Loucy (cell line): ENCODE results near the gene TBC1D22A.

ENCODE experiments used
- H2AFZ ChIP-seq: fragments of 200-600 bp; sonication (generic); 2 replicates; pipeline ENCODE4 v1.6.0; 2016; ENCODE audit warnings: antibody characterized with exemption, mild to moderate bottlenecking, low read length, moderate library complexity
- H3F3A ChIP-seq: fragments of 200-600 bp; 2 replicates; pipeline ENCODE4 v1.6.0; 2016; ENCODE audit warnings: antibody characterized with exemption, low read depth, mild to moderate bottlenecking
- H3K27me3 ChIP-seq: fragments of 200-600 bp; sonication (generic); 2 replicates; pipeline ENCODE4 v1.6.1; 2014; ENCODE audit warnings: low read length, mild to moderate bottlenecking; ENCODE audit not compliant: insufficient read depth, poor library complexity, severe bottlenecking
- H3K36me3 ChIP-seq: fragments of 200-600 bp; sonication (generic); 2 replicates; pipeline ENCODE4 v1.6.1; 2016; ENCODE audit warnings: low read length; ENCODE audit not compliant: insufficient read depth
- H3K4me1 ChIP-seq: fragments of 200-600 bp; sonication (generic); 2 replicates; pipeline ENCODE4 v1.5.1; 2014; ENCODE audit warnings: low read length, mild to moderate bottlenecking; ENCODE audit not compliant: insufficient read depth, poor library complexity, severe bottlenecking
- H3K4me2 ChIP-seq: fragments of 200-600 bp; sonication (generic); 2 replicates; pipeline ENCODE4 v1.6.0; 2014; ENCODE audit warnings: antibody characterized with exemption, low read length, low read depth, mild to moderate bottlenecking; ENCODE audit not compliant: poor library complexity, severe bottlenecking
- H3K4me3 ChIP-seq: fragments of 200-600 bp; sonication (generic); 2 replicates; pipeline ENCODE4 v1.5.1; 2014; ENCODE audit warnings: low read length, mild to moderate bottlenecking, mixed read lengths; ENCODE audit not compliant: poor library complexity, severe bottlenecking
- H3K79me2 ChIP-seq: fragments of 200-600 bp; sonication (generic); 2 replicates; pipeline ENCODE4 v1.6.1; 2014; ENCODE audit warnings: low read length; ENCODE audit not compliant: insufficient read depth
- H3K9ac ChIP-seq: fragments of 200-600 bp; sonication (generic); 2 replicates; pipeline ENCODE4 v1.6.0; 2014; ENCODE audit warnings: mild to moderate bottlenecking, low read depth, low read length, moderate library complexity; ENCODE audit not compliant: poor library complexity, severe bottlenecking
- H3K9me2 ChIP-seq: fragments of 200-600 bp; sonication (generic); replicated peaks from 2 replicates; pipeline ENCODE4 v1.6.1; 2016; ENCODE audit warnings: low read depth, low read length, mixed read lengths
- H3K9me3 ChIP-seq: fragments of 200-600 bp; sonication (generic); 2 replicates; pipeline ENCODE4 v1.6.1; 2014; ENCODE audit warnings: mild to moderate bottlenecking, antibody characterized with exemption, low read length, low read depth; ENCODE audit not compliant: insufficient read depth
- H4K20me1 ChIP-seq: fragments of 200-600 bp; sonication (generic); 2 replicates; pipeline ENCODE4 v1.6.0; 2014; ENCODE audit warnings: antibody characterized with exemption, low read length, mild to moderate bottlenecking; ENCODE audit not compliant: insufficient read depth, poor library complexity, severe bottlenecking
- EZH2phosphoT487 ChIP-seq: fragments of 200-600 bp; IDR thresholded peaks from 2 replicates; pipeline ENCODE4 v1.6.1; 2018; ENCODE audit warnings: antibody characterized with exemption, mild to moderate bottlenecking, moderate library complexity, borderline replicate concordance
- TF ChIP-seq, protein P1 (sequence below): fragments of 200-600 bp; sonication (generic); conservative IDR thresholded peaks from 2 replicates; pipeline ENCODE4 v1.5.1; 2014; ENCODE audit warnings: mild to moderate bottlenecking, antibody characterized with exemption, low read length

TBC1D22A gene

DNA sequence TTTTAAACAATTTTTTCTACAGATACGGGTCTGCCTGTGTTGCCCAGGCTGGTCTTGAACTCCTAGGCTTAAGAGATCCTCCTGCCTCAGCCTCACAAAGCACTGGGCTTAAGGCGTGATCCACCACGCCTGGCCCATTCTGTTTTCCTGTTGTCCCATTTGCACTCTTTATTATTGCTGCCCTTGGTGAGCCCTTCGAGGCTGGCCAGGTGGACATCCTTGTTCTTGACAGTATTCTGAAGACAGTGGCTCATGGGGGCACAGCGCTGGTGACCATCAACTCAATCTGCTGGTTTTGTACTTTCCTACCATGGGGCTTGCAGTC is 35.6 kb downstream of the TBC1D22A start:
- TF ChIP-seq, protein P1, sequence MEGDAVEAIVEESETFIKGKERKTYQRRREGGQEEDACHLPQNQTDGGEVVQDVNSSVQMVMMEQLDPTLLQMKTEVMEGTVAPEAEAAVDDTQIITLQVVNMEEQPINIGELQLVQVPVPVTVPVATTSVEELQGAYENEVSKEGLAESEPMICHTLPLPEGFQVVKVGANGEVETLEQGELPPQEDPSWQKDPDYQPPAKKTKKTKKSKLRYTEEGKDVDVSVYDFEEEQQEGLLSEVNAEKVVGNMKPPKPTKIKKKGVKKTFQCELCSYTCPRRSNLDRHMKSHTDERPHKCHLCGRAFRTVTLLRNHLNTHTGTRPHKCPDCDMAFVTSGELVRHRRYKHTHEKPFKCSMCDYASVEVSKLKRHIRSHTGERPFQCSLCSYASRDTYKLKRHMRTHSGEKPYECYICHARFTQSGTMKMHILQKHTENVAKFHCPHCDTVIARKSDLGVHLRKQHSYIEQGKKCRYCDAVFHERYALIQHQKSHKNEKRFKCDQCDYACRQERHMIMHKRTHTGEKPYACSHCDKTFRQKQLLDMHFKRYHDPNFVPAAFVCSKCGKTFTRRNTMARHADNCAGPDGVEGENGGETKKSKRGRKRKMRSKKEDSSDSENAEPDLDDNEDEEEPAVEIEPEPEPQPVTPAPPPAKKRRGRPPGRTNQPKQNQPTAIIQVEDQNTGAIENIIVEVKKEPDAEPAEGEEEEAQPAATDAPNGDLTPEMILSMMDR = no peak
- no peak for TF ChIP-seq EZH2phosphoT487
- H3K9me2 ChIP-seq = no peaks in the 10 kb centered on the region
- no peak overlapping the region for H3K4me2 ChIP-seq
- H3K4me1 ChIP-seq = no peaks in the 10 kb centered on the region
- no peaks in the 10 kb centered on the region for H3K9me3 ChIP-seq
- H2AFZ ChIP-seq = no peak overlapping the region
- peaks cover 14% of the 10 kb centered on the region; the same call in 1 of the 2 replicates for H3K79me2 ChIP-seq
- H4K20me1 ChIP-seq = peaks cover 4% of the 10 kb centered on the region
- H3K36me3 ChIP-seq = peaks cover 74% of the 10 kb centered on the region; the same call in 1 of the 2 replicates
- H3F3A ChIP-seq = no peaks in the 10 kb centered on the region
- H3K27me3 ChIP-seq = no peaks in the 10 kb centered on the region
- H3K4me3 ChIP-seq = no peak overlapping the region
- no peak overlapping the region for H3K9ac ChIP-seq

DNA sequence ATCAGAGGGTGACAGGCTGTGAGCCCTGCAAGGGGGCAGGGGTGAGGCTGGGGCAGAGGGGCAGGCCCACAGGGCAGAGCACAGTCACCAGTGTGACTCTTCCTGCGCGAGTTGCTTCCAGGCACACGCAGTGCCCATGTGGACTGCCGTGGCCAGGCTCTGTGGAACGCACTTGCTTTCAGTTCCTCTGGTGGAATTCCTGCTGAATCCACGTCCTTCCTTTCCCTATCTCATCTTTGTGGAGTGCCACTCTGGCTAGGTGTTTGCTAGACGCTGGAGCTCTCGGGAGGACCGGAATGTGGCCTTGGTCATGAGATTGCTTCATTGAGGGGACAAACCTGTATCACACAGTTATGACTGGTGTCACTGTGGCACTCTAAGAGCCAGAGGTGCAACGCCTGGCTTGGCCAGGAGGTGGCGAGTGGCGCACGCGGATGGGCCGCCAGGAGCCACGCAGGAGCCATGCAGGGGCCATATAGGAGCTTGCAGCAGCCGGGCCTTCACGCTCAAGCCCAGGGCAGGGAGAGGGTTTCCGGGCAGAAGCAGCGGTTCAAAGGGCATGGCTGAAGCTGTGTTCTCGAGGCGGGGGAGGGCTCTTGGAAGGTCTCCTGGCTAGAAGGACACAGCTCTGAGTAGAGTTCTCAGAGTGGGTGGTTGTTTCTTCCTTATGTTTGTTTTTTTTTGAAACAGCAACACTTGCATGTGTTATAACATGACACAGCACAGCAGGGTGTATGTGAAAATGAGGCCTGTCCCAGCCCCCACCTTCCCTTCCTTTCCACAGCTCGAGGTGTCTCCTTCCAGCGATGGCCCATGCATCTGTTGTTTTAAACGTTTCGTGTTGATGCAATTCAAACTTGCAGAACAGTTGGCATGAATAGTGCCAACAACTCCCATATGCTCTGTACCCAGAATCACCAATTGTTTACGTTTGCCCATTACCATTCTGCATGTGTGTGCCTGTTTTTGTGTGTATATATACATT is 36.2 kb downstream of the TBC1D22A start:
- Histone ChIP-seq H3K4me2 (no peak overlapping the region), H3K36me3 (peaks cover 68% of the 10 kb centered on the region; the same call in 1 of the 2 replicates), H4K20me1 (peaks cover 4% of the 10 kb centered on the region)

DNA sequence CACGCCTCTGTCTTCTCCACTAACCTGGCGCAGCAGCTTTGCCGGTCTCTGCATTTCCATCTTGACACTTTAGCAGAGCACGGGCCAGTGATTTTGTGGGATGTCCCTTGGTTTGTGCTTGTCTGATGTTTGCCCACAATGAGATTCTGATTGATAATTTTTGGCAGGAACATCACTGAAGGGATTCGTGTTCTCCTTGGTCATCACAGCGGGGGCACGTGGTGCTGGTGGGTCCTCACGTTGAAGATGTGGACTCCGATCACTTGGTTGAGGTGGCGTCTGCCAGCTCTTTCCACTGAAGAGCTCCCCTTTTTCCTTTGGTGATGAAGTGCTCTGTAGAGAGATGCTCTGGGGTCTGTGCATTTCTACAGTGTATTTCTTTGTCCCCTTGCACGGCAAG is 37.2 kb downstream of the TBC1D22A start:
- Histone ChIP-seq H3K4me3 (no peak overlapping the region), H3K36me3 (peaks cover 66% of the 10 kb centered on the region), H3K9me2 (no peaks in the 10 kb centered on the region), H3K4me2 (no peak overlapping the region), H3K9ac (no peak overlapping the region), H3F3A (no peaks in the 10 kb centered on the region), H3K27me3 (no peaks in the 10 kb centered on the region), H3K79me2 (peaks cover 12% of the 10 kb centered on the region; the same call in 1 of the 2 replicates), H2AFZ (no peak overlapping the region), H4K20me1 (peaks cover 4% of the 10 kb centered on the region), H3K4me1 (no peaks in the 10 kb centered on the region), H3K9me3 (no peaks in the 10 kb centered on the region)
- TF ChIP-seq, protein P1 = no peak

More for the DNA sequence above, 36.2 kb downstream of the TBC1D22A start:
- Histone ChIP-seq H2AFZ (no peak overlapping the region), H3K9ac (no peak overlapping the region), H3K4me3 (no peak overlapping the region), H3K27me3 (no peaks in the 10 kb centered on the region), H3F3A (no peaks in the 10 kb centered on the region), H3K4me1 (no peaks in the 10 kb centered on the region), H3K79me2 (peaks cover 10% of the 10 kb centered on the region; the same call in 1 of the 2 replicates), H3K9me2 (no peaks in the 10 kb centered on the region), H3K9me3 (no peaks in the 10 kb centered on the region)
- TF ChIP-seq, protein P1 = peak; percentile 82
- no peak for TF ChIP-seq EZH2phosphoT487
